ENCODE measurements around the gene CLDN2. TPM values are rescaled to one million over a fixed set of nuclear protein-coding genes. Genes with fewer than 3 reads are reported as not detected.

Gene CLDN2
- total RNA-seq, 1 experiment from 2014 or later: not detected

DNA sequence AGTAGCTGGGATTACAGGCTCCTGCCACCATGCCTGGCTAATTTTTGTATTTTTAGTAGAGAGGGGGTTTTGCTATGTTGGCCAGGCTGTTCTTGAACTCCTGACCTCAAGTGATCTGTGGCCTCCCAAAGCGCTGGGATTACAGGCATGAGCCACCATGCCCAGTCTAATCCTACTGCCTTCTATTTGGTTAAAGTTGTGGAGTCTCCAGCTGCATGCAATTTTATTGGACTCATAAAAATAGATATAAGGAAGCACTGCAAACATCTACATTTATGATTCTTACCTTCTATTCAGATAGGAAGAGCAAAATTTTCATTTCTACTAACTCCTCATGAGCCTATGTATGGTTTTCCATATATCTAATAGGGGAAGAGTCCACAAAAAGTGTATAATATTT is 30.7 kb upstream of the CLDN2 start:
- no peak for DNase-seq (ENCODE audit: unreplicated experiment)
- no peak for TF ChIP-seq CTCF (IDR thresholded peaks at IDR 0.05; ENCODE audit: unreplicated experiment)
- no peaks in the 10 kb centered on the region for H3K9me3 Mint-ChIP-seq (ENCODE audit: unreplicated experiment)
- H3K27me3 Mint-ChIP-seq (ENCODE audit: insufficient read depth, unreplicated experiment): peaks cover 68% of the 10 kb centered on the region
- no peaks in the 10 kb centered on the region for H3K36me3 Mint-ChIP-seq (ENCODE audit: insufficient read depth, unreplicated experiment)
- intact Hi-C loops (cut with micrococcal nuclease): no loop called here
- H3K4me1 Mint-ChIP-seq (ENCODE audit: insufficient read depth, unreplicated experiment): no peaks in the 10 kb centered on the region
- POLR2A ChIA-PET: no interaction called here
- no peak overlapping the region for H3K4me3 Mint-ChIP-seq (ENCODE audit: unreplicated experiment)
- no peak overlapping the region for H3K27ac Mint-ChIP-seq (ENCODE audit: low read depth, unreplicated experiment)
- no TSS peak for BruUV-seq (replicated peaks)
- CTCF ChIA-PET: no interaction called here

- BruUV-seq (replicated peaks): no TSS peak
- H3K27ac Mint-ChIP-seq (ENCODE audit: low read depth, unreplicated experiment): no peak overlapping the region
- intact Hi-C loops (cut with micrococcal nuclease): no loop called here
- no peak for TF ChIP-seq CTCF (IDR thresholded peaks at IDR 0.05; ENCODE audit: unreplicated experiment)
- no peaks in the 10 kb centered on the region for H3K9me3 Mint-ChIP-seq (ENCODE audit: unreplicated experiment)
- H3K4me1 Mint-ChIP-seq (ENCODE audit: insufficient read depth, unreplicated experiment): peaks cover 15% of the 10 kb centered on the region
- no peaks in the 10 kb centered on the region for H3K36me3 Mint-ChIP-seq (ENCODE audit: insufficient read depth, unreplicated experiment)
- CTCF ChIA-PET: interaction anchor here (0.6 to 8.3 kb wide), 5 partner anchors 11 to 827 kb away, joined by 3 to 50 read pairs (median 4); partner anchors contain the start of gene RIPPLY1
- no peak overlapping the region for H3K4me3 Mint-ChIP-seq (ENCODE audit: unreplicated experiment)
- POLR2A ChIA-PET: no interaction called here
- no peak for DNase-seq (ENCODE audit: unreplicated experiment)
- H3K27me3 Mint-ChIP-seq (ENCODE audit: insufficient read depth, unreplicated experiment): peaks cover 55% of the 10 kb centered on the region
Observed at GRCh38 chrX:106891762-106892460, 28.3 kb upstream of the CLDN2 start.

DNA sequence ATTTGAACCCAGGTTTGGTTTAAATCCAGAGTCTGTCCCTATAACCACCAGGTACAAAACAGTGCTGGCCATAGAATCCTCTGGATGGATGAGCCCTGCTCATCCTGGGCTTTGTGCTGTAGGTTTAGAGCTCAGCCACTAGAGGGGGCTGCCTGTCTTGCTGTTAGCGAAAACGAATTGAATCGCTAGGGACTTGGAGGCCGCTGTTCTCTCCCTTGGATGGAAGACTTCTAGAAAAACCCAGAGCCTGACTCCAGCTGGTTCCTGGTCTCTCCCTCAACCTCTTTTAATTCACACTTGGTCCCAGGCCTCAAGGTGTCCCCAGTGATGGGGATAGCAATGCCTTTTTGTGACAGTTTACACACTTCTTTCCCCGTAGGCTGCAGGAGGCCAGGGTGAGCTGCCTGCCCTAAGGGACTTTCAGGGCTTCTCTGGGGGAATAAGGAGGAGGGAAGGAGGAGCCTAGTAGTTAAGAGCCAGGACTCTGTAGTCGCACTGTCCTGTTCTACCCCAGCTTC is 25.8 kb upstream of the CLDN2 start:
- Mint-ChIP-seq H3K36me3 (ENCODE audit: insufficient read depth, unreplicated experiment) (no peaks in the 10 kb centered on the region), H3K27ac (ENCODE audit: low read depth, unreplicated experiment) (peak overlapping the region; percentile 25), H3K27me3 (ENCODE audit: insufficient read depth, unreplicated experiment) (peaks cover 53% of the 10 kb centered on the region), H3K4me1 (ENCODE audit: insufficient read depth, unreplicated experiment) (peaks cover 21% of the 10 kb centered on the region), H3K4me3 (ENCODE audit: unreplicated experiment) (no peak overlapping the region), H3K9me3 (ENCODE audit: unreplicated experiment) (no peaks in the 10 kb centered on the region)
- peak; percentile 79 for DNase-seq (ENCODE audit: unreplicated experiment)
- ChIA-PET POLR2A (interaction anchor here (0.8 to 1.1 kb wide), 2 partner anchors 69 to 883 kb away, joined by 3 read pairs; no protein-coding TSS in a partner anchor), CTCF (interaction anchor here (0.6 to 8.3 kb wide), 26 partner anchors 8 to 1107 kb away, joined by 3 to 67 read pairs (median 4); partner anchors contain the start of gene CLDN2)
- no TSS peak for BruUV-seq (replicated peaks)
- intact Hi-C loops (cut with micrococcal nuclease): loop anchor here (1.0 to 2.0 kb wide), 3 partner anchors 59 to 882 kb away; partner anchors contain the start of gene NCBP2L
- TF ChIP-seq CTCF (IDR thresholded peaks at IDR 0.05; ENCODE audit: unreplicated experiment): peak; percentile 83

GRCh38 chrX:106894978-106895452 is 25.2 kb upstream of the CLDN2 start:
- no peaks in the 10 kb centered on the region for H3K9me3 Mint-ChIP-seq (ENCODE audit: unreplicated experiment)
- no peak overlapping the region for H3K4me3 Mint-ChIP-seq (ENCODE audit: unreplicated experiment)
- intact Hi-C loops (cut with micrococcal nuclease): loop anchor here (1.0 to 2.0 kb wide), 3 partner anchors 58 to 882 kb away; partner anchors contain the start of gene NCBP2L
- peaks cover 58% of the 10 kb centered on the region for H3K27me3 Mint-ChIP-seq (ENCODE audit: insufficient read depth, unreplicated experiment)
- no TSS peak for BruUV-seq (replicated peaks)
- H3K27ac Mint-ChIP-seq (ENCODE audit: low read depth, unreplicated experiment): peak overlapping the region; percentile 25
- DNase-seq (ENCODE audit: unreplicated experiment): peak; percentile 87
- CTCF ChIA-PET: interaction anchor here (0.6 to 8.3 kb wide), 20 partner anchors 10 to 1107 kb away, joined by 3 to 67 read pairs (median 4); partner anchors contain the start of gene CLDN2
- no peaks in the 10 kb centered on the region for H3K36me3 Mint-ChIP-seq (ENCODE audit: insufficient read depth, unreplicated experiment)
- peaks cover 21% of the 10 kb centered on the region for H3K4me1 Mint-ChIP-seq (ENCODE audit: insufficient read depth, unreplicated experiment)
- no peak for TF ChIP-seq CTCF (IDR thresholded peaks at IDR 0.05; ENCODE audit: unreplicated experiment)
- POLR2A ChIA-PET: no interaction called here

Data from MCF 10A (cell line).